NCI-H1105 treated with DMSO at 0.1 percent for 48 hours (cell line): ENCODE results near the gene TRIM44.
A peak's percentile ranks its signal among the peaks of the same experiment; 100 is the strongest.

ENCODE experiments used
- DNase-seq: peaks from one replicate; lab custom pipeline; 2025; lab: John Stamatoyannopoulos, UW

TRIM44 gene

GRCh38 chr11:35717520-35717919 is 54.9 kb downstream of the TRIM44 start:
- no peak for DNase-seq

GRCh38 chr11:35721651-35722282 is 59.2 kb downstream of the TRIM44 start:
- no peak for DNase-seq

GRCh38 chr11:35722641-35723040 is 60.1 kb downstream of the TRIM44 start:
- no peak for DNase-seq

GRCh38 chr11:35723493-35723892 is 60.9 kb downstream of the TRIM44 start:
- DNase-seq = no peak

- no peak for DNase-seq
Measured at GRCh38 chr11:35723913-35724312, 61.3 kb downstream of the TRIM44 start.

- DNase-seq = no peak
Measured at GRCh38 chr11:35725885-35726284, 63.3 kb downstream of the TRIM44 start.

- no peak for DNase-seq
Measured at GRCh38 chr11:35727140-35727539, 64.6 kb downstream of the TRIM44 start.

GRCh38 chr11:35730254-35730653 is 67.7 kb downstream of the TRIM44 start:
- DNase-seq = no peak

- DNase-seq = no peak
Measured at GRCh38 chr11:35734669-35735410, 72.3 kb downstream of the TRIM44 start.

GRCh38 chr11:35735411-35735810 is 72.8 kb downstream of the TRIM44 start:
- no peak for DNase-seq

- DNase-seq = no peak
Measured at GRCh38 chr11:35735903-35736302, 73.3 kb downstream of the TRIM44 start.

- DNase-seq = no peak
Measured at GRCh38 chr11:35736952-35737351, 74.4 kb downstream of the TRIM44 start.

- no peak for DNase-seq
Measured at GRCh38 chr11:35740061-35740799, 77.7 kb downstream of the TRIM44 start.

- DNase-seq = no peak
Measured at GRCh38 chr11:35742707-35743454, 80.3 kb downstream of the TRIM44 start.

- peak; percentile 28 for DNase-seq
Measured at GRCh38 chr11:35746356-35747153, 84.0 kb downstream of the TRIM44 start.

GRCh38 chr11:35747668-35748067 is 85.1 kb downstream of the TRIM44 start:
- peak; percentile 98 for DNase-seq

- no peak for DNase-seq
Measured at GRCh38 chr11:35748644-35749043, 86.1 kb downstream of the TRIM44 start.

GRCh38 chr11:35750315-35750714 is 87.7 kb downstream of the TRIM44 start:
- DNase-seq = no peak

- no peak for DNase-seq
Measured at GRCh38 chr11:35750981-35751663, 88.5 kb downstream of the TRIM44 start.

GRCh38 chr11:35751664-35752061 is 89.1 kb downstream of the TRIM44 start:
- no peak for DNase-seq

GRCh38 chr11:35752115-35752514 is 89.5 kb downstream of the TRIM44 start:
- DNase-seq = no peak
